ENCODE data around the gene BEND7.

BEND7 gene

DNA sequence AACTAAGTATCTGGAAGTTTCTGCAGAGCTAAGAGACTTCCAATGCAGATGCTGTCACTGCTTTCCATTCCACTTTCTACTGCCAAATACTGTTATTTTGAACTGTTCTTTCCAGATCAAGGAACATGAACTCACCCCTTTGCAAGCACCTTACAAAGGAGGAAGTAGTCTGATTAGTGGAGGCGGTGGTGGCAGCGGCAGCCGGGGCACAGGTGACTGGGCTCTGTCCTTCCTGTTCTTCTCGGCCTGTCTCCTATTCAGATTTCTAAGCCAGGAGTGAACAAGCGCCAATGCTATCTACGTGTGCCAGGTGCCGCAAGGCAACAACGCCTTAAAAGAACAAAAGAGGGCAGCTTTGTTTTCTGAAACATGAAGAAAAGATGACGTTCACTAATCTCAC lies 44.9 kb downstream of the BEND7 start:
- DNase-seq, result no peak
- TF ChIP-seq POLR2A (IDR thresholded peaks at IDR 0.05; ENCODE audit: low read length) (no peak), GATA1 (IDR thresholded peaks at IDR 0.05; ENCODE audit: low read depth, low read length) (no peak)

DNA sequence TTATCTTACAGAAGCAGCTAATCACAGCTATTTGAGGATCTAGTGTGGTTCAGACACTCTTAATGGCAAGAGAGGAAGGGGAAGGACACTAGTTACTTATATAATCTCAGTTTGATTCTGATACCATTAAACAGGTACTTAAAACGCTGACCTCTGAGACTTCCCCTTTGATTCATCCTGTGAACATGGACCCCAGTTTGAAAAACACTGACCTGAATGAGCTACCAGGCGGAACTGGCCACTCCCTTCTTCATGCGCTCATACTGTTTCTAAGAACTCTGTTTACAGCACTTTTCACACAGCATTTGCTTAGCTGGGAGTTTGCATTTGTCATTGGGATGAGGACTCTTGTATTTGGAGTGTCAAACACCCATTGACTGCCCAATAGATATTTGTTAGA lies 45.7 kb downstream of the BEND7 start:
- DNase-seq, result no peak
- no peak for TF ChIP-seq POLR2A (IDR thresholded peaks at IDR 0.05; ENCODE audit: low read length)
- TF ChIP-seq GATA1 (IDR thresholded peaks at IDR 0.05; ENCODE audit: low read depth, low read length), result no peak

DNA sequence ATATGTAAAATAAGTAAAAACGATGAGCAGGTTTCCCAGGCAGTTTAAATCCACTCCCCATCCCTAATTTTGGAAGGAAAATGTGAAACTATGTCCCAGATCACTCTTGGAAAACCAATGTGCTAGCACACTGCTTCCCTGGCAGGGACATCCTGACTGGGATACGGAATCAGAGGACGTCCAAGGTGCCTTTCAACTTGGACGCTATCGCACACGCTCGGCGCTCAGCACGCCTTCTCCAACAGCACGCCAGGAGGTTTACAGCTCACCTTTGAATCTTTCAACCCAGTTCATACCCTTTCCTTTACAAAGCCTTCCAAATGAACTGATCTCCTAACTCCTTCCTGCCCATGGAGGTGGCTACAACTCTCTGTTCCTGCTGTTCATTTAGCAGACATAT lies 47.1 kb downstream of the BEND7 start:
- TF ChIP-seq POLR2A (IDR thresholded peaks at IDR 0.05; ENCODE audit: low read length) (no peak), GATA1 (IDR thresholded peaks at IDR 0.05; ENCODE audit: low read depth, low read length) (no peak)
- DNase-seq, result no peak

DNA sequence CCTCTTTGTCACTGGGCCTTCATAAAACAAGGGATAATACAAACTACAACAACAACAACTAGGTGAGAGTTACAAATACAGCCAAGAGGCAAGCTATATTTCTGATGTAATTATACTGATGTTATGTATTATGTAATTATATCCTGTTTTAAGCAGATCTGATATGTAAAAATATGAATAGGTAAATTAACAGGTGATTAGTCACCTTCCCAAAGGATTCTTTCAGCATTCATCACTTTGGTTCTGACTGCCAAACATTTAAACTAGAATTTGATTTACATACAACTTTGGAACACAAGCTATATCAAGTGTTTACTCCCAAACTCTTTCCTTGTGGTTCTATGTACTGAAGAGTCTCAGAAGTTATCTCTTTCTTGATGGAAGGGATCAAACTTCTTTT lies 53.7 kb downstream of the BEND7 start:
- no peak for DNase-seq
- TF ChIP-seq POLR2A (IDR thresholded peaks at IDR 0.05; ENCODE audit: low read length) (no peak), GATA1 (IDR thresholded peaks at IDR 0.05; ENCODE audit: low read depth, low read length) (no peak)

DNA sequence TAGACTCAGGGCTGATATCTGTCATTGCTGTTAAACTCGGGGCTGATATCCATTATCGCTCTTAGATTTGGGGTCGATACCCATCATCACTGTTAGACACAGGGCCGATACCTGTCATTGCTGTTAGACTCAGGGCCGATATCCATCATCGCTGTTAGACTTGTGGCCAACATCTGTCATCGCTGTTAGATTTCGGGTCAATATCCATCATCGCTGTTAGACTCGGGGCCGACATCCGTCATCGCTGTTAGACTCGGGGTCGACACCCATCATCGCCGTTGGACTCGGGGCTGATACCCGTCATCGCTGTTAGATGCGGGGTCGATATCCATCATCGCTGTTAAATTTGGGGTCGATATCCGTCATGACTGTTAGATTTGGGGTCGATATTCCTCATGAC lies 54.8 kb downstream of the BEND7 start:
- TF ChIP-seq GATA1 (IDR thresholded peaks at IDR 0.05; ENCODE audit: low read depth, low read length) (no peak), POLR2A (IDR thresholded peaks at IDR 0.05; ENCODE audit: low read length) (no peak)
- DNase-seq, result no peak

DNA sequence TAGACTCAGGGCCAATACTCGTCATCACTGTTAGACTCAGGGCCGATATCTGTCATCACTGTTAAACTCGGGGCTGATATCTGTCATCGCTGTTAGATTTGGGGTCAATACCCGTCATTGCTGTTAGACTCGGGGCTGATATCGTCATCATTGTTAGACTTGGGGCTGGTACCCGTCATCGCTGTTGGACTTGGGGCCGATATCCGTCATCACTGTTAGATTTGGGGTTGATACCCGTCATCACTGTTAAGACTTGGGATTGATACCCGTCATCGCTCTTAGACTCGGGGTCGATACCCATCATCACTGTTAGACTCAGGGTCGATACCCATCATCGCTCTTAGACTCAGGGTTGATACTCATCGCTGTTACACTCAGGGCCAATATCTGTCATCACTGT lies 56.5 kb downstream of the BEND7 start:
- DNase-seq, result no peak
- TF ChIP-seq GATA1 (IDR thresholded peaks at IDR 0.05; ENCODE audit: low read depth, low read length), result no peak
- TF ChIP-seq POLR2A (IDR thresholded peaks at IDR 0.05; ENCODE audit: low read length), result no peak

DNA sequence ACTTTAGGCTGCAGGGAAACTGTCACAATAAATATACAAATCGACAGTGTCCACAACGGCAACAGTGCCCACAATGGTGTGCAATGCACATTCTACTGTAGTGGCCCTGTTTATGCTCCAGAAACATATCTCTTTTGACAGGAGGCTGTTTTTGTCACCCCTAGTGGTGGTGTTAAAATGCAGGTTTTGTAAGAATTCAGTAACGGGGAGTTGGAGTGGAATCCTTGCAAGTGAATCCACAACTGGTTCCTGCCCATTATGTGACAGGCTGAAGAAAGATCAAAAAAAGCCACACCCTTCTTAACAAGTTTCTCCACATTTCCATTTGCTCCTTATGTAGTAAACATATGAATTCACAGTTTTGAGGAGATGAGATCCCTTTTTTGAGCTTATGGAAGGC lies 58.5 kb downstream of the BEND7 start:
- DNase-seq, result no peak
- TF ChIP-seq GATA1 (IDR thresholded peaks at IDR 0.05; ENCODE audit: low read depth, low read length), result no peak
- TF ChIP-seq POLR2A (IDR thresholded peaks at IDR 0.05; ENCODE audit: low read length), result no peak

DNA sequence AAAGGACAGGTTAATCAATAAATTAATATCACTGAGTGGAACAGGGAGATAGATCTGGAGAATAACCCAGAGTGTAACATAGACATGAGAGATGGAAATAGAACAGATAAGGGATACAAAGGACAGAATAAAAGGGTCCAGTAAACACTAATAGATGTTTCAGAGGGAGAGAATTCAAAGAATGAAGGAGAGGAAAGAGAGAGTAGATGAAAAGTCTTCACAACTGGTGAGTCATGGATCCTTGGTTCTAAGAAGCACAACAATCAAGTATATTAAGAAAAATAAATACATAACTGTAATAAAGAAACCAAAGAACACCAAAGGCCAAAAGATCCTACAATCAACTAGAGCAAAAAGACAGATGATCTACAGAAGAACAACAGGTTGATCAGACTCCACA lies 66.3 kb downstream of the BEND7 start:
- TF ChIP-seq POLR2A (IDR thresholded peaks at IDR 0.05; ENCODE audit: low read length), result no peak
- TF ChIP-seq GATA1 (IDR thresholded peaks at IDR 0.05; ENCODE audit: low read depth, low read length), result no peak
- DNase-seq, result no peak

DNA sequence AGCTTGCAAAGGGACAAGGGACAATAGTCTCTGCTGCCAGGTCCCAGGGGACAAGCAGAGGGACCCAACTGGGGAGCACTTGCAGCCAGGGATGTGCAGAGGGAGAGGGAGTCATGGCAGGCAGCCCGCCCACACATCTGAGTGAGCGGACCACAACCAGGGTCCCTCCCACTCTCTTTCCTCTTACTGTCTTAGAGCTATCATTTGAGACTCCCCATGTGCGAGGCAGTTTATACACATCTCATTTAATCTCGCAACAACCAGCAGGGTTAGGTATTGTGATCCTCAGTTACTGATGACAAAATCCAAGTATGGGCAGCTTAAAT lies 70.2 kb downstream of the BEND7 start:
- DNase-seq, result no peak
- no peak for TF ChIP-seq POLR2A (IDR thresholded peaks at IDR 0.05; ENCODE audit: low read length)
- TF ChIP-seq GATA1 (IDR thresholded peaks at IDR 0.05; ENCODE audit: low read depth, low read length), result no peak

DNA sequence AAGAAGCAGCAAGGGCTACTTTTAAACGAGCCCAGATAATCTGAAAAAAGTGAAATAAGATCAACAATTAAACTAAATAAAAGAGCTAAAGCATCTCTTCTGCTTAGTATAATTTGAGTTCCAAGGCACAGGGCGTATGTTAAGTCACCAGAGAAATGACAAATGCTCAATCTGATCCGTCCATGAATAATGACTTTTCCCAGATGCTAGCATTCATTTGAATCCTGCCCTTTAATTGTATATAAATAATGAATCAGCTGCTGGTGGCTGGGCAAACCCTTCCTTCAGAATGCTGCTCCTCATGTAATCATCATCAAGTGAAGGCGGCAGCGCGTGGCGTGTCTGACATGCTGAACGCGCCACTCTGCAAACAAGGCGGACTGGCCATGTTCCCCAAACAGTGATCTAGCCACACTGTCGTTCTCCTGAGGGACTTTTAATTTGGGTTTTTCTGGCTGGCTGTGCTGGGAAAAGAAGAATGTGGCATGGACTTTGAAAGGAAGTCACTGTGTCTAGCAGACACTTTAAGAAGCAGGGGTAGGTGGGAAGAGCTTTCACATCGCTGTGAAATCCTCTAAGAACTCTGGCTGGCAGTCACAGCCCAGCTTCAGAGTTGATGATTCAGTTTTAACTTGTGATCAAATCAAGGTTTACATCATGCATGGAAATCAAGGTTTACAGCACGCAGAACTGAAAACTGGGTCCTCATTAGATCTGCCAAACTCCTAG lies 70.7 kb downstream of the BEND7 start:
- DNase-seq, result no peak
- TF ChIP-seq GATA1 (IDR thresholded peaks at IDR 0.05; ENCODE audit: low read depth, low read length) (no peak), POLR2A (IDR thresholded peaks at IDR 0.05; ENCODE audit: low read length) (no peak)

DNA sequence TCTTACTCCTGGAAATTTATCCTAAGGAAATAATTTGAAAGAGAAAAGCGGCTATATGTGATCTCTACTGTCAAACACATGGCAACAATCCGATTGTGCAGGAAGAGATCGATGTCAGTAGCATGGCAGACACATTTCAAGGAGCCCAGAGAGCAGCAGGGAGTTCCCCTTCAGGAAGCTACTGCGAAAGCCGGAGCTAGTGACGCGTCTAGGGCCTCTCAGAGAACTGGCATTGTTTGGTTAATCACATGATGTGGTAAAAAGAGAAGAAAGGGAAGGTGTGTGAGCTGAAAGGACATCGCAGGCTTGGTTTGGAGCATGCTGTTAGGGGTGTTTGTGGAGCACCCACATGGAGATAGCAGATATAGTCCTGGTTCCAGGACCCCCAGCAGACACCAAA lies 74.9 kb downstream of the BEND7 start:
- no peak for DNase-seq
- TF ChIP-seq POLR2A (IDR thresholded peaks at IDR 0.05; ENCODE audit: low read length) (no peak), GATA1 (IDR thresholded peaks at IDR 0.05; ENCODE audit: low read depth, low read length) (no peak)

DNA sequence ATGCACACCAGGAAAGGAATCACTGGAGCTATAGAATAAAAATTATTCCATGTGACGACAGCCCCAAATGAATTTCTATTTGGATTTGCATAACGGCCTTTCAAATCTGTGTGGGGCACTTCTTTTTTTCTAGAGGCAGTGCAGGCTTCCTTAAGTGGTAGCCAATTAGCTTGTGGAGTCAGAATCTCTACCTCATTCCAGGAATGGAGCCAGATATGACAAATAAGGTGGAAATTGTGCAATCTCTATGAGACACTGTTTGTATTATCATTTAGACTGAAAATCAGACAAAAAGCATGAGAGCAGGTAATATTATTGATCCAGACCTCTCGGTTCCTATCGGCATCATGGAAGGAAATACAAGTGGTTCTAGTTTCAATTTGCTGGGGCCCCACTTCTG lies 78.7 kb downstream of the BEND7 start:
- no peak for DNase-seq
- TF ChIP-seq POLR2A (IDR thresholded peaks at IDR 0.05; ENCODE audit: low read length), result no peak
- TF ChIP-seq GATA1 (IDR thresholded peaks at IDR 0.05; ENCODE audit: low read depth, low read length), result no peak

DNA sequence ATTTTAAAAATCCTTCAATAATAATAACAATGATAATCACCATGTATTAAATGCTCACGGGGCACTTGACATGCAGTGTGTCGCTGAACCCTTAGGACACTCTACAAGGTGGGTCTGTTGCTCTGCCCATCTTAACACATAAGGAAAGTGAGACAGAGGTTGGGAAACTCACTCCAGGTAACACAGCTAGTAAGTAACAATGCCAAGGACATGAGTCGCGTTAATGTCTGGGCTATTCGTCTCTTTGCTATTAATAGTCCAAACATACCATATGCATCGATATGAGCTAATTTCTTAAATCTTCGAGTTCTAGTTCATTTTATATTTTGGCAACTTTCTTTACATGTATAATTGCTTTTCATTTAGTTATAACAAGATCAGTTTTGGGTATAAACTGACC lies 79.5 kb downstream of the BEND7 start:
- DNase-seq, result no peak
- TF ChIP-seq POLR2A (IDR thresholded peaks at IDR 0.05; ENCODE audit: low read length) (no peak), GATA1 (IDR thresholded peaks at IDR 0.05; ENCODE audit: low read depth, low read length) (no peak)

DNA sequence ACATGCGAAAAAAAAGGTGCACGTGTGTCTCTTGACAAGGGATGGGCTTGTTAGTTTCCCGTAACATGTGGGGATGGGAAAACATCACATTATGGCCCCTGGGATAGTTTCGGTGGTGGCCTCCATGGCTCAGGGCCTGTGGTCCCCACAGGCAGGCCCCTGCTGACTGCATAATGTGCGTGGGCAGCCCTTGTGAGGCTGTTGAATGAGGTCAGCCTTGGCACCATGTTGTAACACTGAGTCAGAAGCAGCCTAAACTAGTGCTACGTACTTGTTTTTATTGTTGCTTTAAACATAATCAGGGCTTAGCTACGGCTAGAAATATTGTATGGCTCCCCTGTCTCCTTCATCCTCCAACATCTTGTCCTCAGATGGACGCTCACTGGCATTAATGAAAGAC lies 80.6 kb downstream of the BEND7 start:
- no peak for DNase-seq
- TF ChIP-seq GATA1 (IDR thresholded peaks at IDR 0.05; ENCODE audit: low read depth, low read length) (no peak), POLR2A (IDR thresholded peaks at IDR 0.05; ENCODE audit: low read length) (no peak)

DNA sequence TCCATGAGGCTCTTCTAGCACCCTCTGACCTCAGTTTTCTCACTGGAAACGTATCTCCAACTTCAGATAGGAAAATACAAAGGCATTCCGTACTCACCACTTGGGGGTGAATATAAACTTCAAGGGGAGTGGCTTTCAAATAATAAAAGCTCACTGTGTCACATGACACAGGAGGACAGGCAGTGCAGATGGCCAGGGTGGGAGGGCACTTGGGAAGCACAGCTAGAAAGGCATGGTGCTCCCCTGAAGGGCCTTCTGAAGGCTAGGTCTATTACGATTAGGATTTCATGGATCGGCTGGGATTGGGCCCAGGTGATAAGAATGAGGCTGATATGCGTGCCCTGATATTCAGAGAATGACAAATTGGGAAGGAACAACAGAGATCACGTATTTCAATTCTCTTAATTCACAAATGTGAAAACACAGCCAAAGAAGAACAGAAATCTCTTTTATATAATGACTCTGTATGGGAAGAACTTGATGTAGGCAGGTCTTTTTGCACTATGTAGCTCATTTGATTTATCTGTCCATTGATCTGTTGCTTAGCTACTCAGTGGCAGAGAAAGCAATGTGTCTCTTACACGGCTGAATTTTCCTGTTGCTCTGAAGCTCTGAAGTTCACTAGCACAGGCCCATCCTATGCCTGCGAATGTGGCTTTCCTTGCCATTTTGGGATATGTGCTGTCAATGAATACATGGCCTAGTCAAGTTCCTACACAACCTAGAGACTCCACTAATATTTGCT lies 83.0 kb downstream of the BEND7 start:
- TF ChIP-seq POLR2A (IDR thresholded peaks at IDR 0.05; ENCODE audit: low read length) (no peak), GATA1 (IDR thresholded peaks at IDR 0.05; ENCODE audit: low read depth, low read length) (no peak)
- no peak for DNase-seq

Data from erythroblast (primary cell).